ENCODE measurements around the gene HK3.

HK3 gene

GRCh38 chr5:176883700-176884570 lies 15.2 kb downstream of the HK3 start:
- no peak for DNase-seq (ENCODE audit: low read depth)
- no peak for TF ChIP-seq CTCF (IDR thresholded peaks at IDR 0.05; ENCODE audit: insufficient read depth, low read depth, low read length, missing control alignments)
- H3K4me3 ChIP-seq (ENCODE audit: low read depth, low read length), result no peak overlapping the region

DNA sequence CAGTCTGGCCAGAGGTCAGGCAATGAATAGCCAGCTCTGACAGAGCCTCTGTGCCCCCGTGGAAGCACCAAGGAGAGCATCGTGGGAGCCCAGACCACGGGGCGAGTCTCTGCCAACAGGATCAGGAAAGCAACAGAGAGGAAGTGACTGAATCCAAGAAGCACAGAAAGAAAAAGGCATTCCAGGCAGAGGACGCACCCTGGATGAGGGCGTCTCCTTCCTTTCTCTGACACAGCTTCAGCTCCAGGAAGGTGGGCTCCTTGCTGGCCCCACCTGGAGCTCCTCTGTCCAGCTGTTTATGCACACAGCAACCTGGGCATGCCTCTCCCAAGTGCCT lies 16.6 kb downstream of the HK3 start:
- no peak for DNase-seq (ENCODE audit: low read depth)
- H3K4me3 ChIP-seq (ENCODE audit: low read depth, low read length), result no peak overlapping the region
- no peak for TF ChIP-seq CTCF (IDR thresholded peaks at IDR 0.05; ENCODE audit: insufficient read depth, low read depth, low read length, missing control alignments)

DNA sequence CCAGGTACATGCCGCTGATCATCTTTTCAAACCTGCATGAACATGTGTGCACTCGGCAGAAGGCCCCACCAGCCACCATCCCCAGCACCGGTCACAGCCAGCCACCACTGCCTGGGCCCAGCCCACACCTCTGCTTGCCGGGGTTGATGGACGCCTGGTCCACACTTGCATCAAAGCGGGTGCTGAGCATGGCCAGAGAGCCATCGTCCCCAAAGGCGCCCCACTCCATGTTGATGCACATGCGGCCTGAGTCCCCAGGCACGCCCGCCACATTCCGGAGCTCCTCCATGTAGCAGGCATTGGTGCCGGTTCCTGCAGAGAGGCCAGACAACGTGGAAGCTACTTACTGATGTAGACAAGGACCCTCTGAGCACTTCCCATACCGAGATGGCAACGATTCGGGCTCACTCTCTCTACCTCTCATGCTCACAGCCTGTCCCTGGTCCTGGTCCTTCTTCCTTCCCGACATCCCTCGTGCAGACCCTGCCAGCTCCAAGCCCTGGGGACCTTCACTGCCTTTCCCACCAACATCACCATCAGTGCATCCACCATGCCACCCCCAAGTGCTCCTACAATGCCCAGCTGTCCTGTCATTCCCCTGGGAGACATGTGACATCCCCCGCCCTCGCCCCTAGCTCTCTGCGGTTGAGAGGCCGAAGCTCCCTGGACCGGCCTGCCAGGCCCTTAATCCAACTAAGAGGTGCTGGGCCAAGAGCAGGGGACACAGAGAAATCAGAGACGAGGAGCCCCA lies 17.2 kb downstream of the HK3 start:
- TF ChIP-seq CTCF (IDR thresholded peaks at IDR 0.05; ENCODE audit: insufficient read depth, low read depth, low read length, missing control alignments), result no peak
- no peak for DNase-seq (ENCODE audit: low read depth)
- H3K4me3 ChIP-seq (ENCODE audit: low read depth, low read length), result no peak overlapping the region

DNA sequence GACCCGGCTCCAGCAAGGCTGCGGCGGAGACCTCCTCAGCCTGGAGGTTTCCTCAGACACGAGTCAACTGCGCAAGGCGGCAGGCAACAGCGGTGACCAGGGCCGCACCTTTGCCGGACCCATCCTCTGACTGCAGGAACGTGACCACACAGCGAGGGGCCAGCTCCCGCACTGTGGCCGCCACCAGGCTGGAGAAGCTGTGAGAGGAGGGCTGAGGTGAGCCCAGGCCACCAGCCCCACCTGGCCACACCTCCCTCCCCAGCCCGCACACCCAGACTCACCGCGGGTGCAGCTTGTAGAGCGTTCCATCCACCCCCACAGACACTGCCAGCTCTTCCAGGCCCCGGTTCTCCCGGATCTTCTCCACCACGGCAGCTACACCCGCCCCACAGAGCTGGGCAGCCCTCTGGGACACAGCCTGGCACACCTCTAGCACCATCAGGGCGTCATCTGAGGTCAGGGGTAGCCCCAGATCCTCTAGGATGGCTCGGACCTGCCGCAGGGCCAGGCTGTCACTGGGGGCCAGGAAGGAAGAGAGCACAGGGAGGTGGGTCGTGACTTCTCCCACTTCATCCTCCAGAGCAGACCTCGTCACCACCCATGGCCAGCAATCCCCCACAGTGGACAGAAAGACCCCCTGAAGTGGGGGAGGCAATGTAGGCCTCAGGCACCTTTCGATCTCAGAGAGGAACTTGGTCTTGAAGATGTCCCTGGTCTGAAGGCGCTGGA lies 18.0 kb downstream of the HK3 start:
- no peak for DNase-seq (ENCODE audit: low read depth)
- TF ChIP-seq CTCF (IDR thresholded peaks at IDR 0.05; ENCODE audit: insufficient read depth, low read depth, low read length, missing control alignments), result no peak
- H3K4me3 ChIP-seq (ENCODE audit: low read depth, low read length), result no peak overlapping the region

- DNase-seq (ENCODE audit: low read depth), result no peak
- H3K4me3 ChIP-seq (ENCODE audit: low read depth, low read length), result no peak overlapping the region
- TF ChIP-seq CTCF (IDR thresholded peaks at IDR 0.05; ENCODE audit: insufficient read depth, low read depth, low read length, missing control alignments), result no peak
Measured at GRCh38 chr5:176880366-176881020, 18.7 kb downstream of the HK3 start.

GRCh38 chr5:176879663-176880361 lies 19.3 kb downstream of the HK3 start:
- no peak for TF ChIP-seq CTCF (IDR thresholded peaks at IDR 0.05; ENCODE audit: insufficient read depth, low read depth, low read length, missing control alignments)
- no peak overlapping the region for H3K4me3 ChIP-seq (ENCODE audit: low read depth, low read length)
- no peak for DNase-seq (ENCODE audit: low read depth)
